K562 (cell line): ENCODE data around the gene RFX3. TPM values are rescaled to one million over a fixed set of nuclear protein-coding genes. Genes with fewer than 3 reads are reported as not detected.

Source experiments
- ATAC-seq: fragments of 200-7000 bp; cut with Tn5 transposase; 3 replicates; pipeline ENCODE4 v1.9.1; 2020; ENCODE audit warnings: moderate library complexity
- BruUV-seq: library from RNA; stranded (reverse); fragments of 400-500 nt; replicated peaks from 2 replicates; lab custom pipeline; 2021; lab: Mats Ljungman, UMichigan
- CTCF ChIA-PET: fragments of 300-600 bp; formaldehyde crosslinking; extraction: SDS; loops from one replicate; lab custom pipeline; 2021; ENCODE audit warnings: low intra/inter-chr PET ratio; lab: Yijun Ruan, JAX
- POLR2A ChIA-PET: fragments of 300-600, 350-650 bp; sonication (Branson Sonifier 250); formaldehyde crosslinking; extraction: SDS; loops from one replicate; lab custom pipeline; 2021; ENCODE audit warnings: antibody characterized with exemption, inconsistent platforms; lab: Yijun Ruan, JAX
- DNase-seq, 4 experiments: peaks; one replicate each; pipeline versions ENCODE4 v3.0.0 to v3.0.0-alpha.2; 2011 to 2018; ENCODE audit warnings: low spot score in 3 of 4, mixed read lengths in 3 of 4; ENCODE audit errors: extremely low read depth in 1 of 4
- FAIRE-seq: peaks from 2 replicates; lab custom pipeline; 2011; peaks lifted over from hg19 to GRCh38; lab: Jason Lieb, UNC
- H2AFZ ChIP-seq: 2 replicates; pipeline ENCODE4 v1.6.0; 2011; ENCODE audit warnings: low read depth, low read length, control low read depth, inconsistent platforms
- H3K27ac ChIP-seq: fragments of 200-600 bp; 3 replicates; pipeline ENCODE4 v1.8.0; 2011; ENCODE audit warnings: low read depth, mild to moderate bottlenecking, control low read depth, inconsistent platforms, low read length, moderate library complexity, mixed read lengths; ENCODE audit errors: extremely low read depth
- H3K27me3 ChIP-seq, 2 experiments: fragments of 300-600 bp in 1 of 2; 2 replicates in 1 of 2; 3 replicates in 1 of 2; pipeline versions ENCODE4 v1.6.0 to v1.8.0; 2011; ENCODE audit warnings: inconsistent platforms in 2 of 2, low read length in 2 of 2, mild to moderate bottlenecking in 1 of 2, mixed read lengths in 1 of 2, moderate library complexity in 1 of 2; ENCODE audit not compliant: control insufficient read depth in 2 of 2, insufficient read depth in 2 of 2
- H3K36me3 ChIP-seq: fragments of 300-600 bp; 3 replicates; pipeline ENCODE4 v1.8.0; 2011; ENCODE audit warnings: mild to moderate bottlenecking, low read length, inconsistent platforms; ENCODE audit not compliant: control insufficient read depth, insufficient read depth
- H3K4me1 ChIP-seq, 2 experiments: fragments of 200-600 bp in 1 of 2; replicated peaks in 1 of 2; 2 replicates in 1 of 2; 3 replicates in 1 of 2; pipeline versions ENCODE4 v1.5.1 to v1.8.0; 2011; ENCODE audit warnings: inconsistent platforms in 2 of 2, low read length in 2 of 2, mild to moderate bottlenecking in 1 of 2, mixed read lengths in 1 of 2, moderate library complexity in 1 of 2; ENCODE audit not compliant: control insufficient read depth in 2 of 2, insufficient read depth in 2 of 2
- H3K4me2 ChIP-seq: 2 replicates; pipeline ENCODE4 v1.6.1; 2011; ENCODE audit warnings: low read length, control low read depth, inconsistent platforms, mixed read lengths; ENCODE audit not compliant: insufficient read depth
- H3K4me3 ChIP-seq: fragments of 200-600 bp; sonication (generic), shearing (Covaris generic); 2 replicates; pipeline ENCODE4 v1.5.1; 2016; ENCODE audit warnings: control low read depth, inconsistent platforms
- H3K79me2 ChIP-seq: fragments of 200-600 bp; 3 replicates; pipeline ENCODE4 v1.8.0; 2011; ENCODE audit warnings: low read length, inconsistent platforms; ENCODE audit not compliant: control insufficient read depth, insufficient read depth
- H3K9ac ChIP-seq, 2 experiments: 2 replicates each; pipeline versions ENCODE4 v1.6.0 to v1.6.1; 2011; ENCODE audit warnings: low read depth in 2 of 2, low read length in 2 of 2, control low read depth in 1 of 2, inconsistent platforms in 1 of 2, mild to moderate bottlenecking in 1 of 2, mixed read lengths in 1 of 2; ENCODE audit not compliant: insufficient read depth in 1 of 2
- H3K9me1 ChIP-seq: one replicate; pipeline ENCODE4 v1.6.0; 2011; ENCODE audit warnings: inconsistent platforms, mild to moderate bottlenecking, low read length, moderate library complexity; ENCODE audit not compliant: control insufficient read depth, insufficient read depth
- H3K9me3 ChIP-seq: replicated peaks from 2 replicates; pipeline ENCODE4 v1.5.1; 2011; ENCODE audit warnings: low read depth, low read length, inconsistent platforms; ENCODE audit not compliant: control insufficient read depth, insufficient read depth
- H4K20me1 ChIP-seq: replicated peaks from 2 replicates; pipeline ENCODE4 v1.6.1; 2011; ENCODE audit warnings: low read length, inconsistent platforms, mixed read lengths; ENCODE audit not compliant: control insufficient read depth, insufficient read depth
- DNMT1 ChIP-seq: fragments of 450-650 bp; IDR thresholded peaks from 2 replicates; pipeline ENCODE4 v1.6.1; 2016; ENCODE audit warnings: antibody characterized with exemption, mild to moderate bottlenecking
- FOXP1 ChIP-seq: sonication (generic); formaldehyde crosslinking; IDR thresholded peaks from 2 replicates; pipeline ENCODE4 v1.8.0; 2022; ENCODE audit warnings: mild to moderate bottlenecking, missing genetic modification reagents
- HDAC3 ChIP-seq: fragments of 450-650 bp; IDR thresholded peaks from 2 replicates; pipeline ENCODE4 v1.6.1; 2018; ENCODE audit warnings: borderline replicate concordance, mild to moderate bottlenecking, moderate library complexity; ENCODE audit not compliant: partially characterized antibody
- NELFE ChIP-seq: IDR thresholded peaks from 2 replicates; pipeline ENCODE4 v1.6.1; 2011; ENCODE audit warnings: mild to moderate bottlenecking; ENCODE audit not compliant: insufficient read depth, insufficient read length
- POLR2AphosphoS2 ChIP-seq: IDR thresholded peaks from 2 replicates; pipeline ENCODE4 v1.6.1; 2012; ENCODE audit warnings: low read length, improper control_type of control experiment
- RBM25 ChIP-seq: fragments of 200-400 bp; formaldehyde crosslinking; IDR thresholded peaks from 2 replicates; pipeline ENCODE4 v1.6.1; 2018; ENCODE audit warnings: low read length, low read depth, moderate library complexity; ENCODE audit not compliant: severe bottlenecking
- ZNF311 ChIP-seq: fragments of 250-450 bp; sonication (Bioruptor Pico); IDR thresholded peaks from 2 replicates; pipeline ENCODE4 v1.4.0; 2020; ENCODE audit warnings: mild to moderate bottlenecking, moderate library complexity
- ZNF583 ChIP-seq: fragments of 250-450 bp; sonication (Bioruptor Pico); IDR thresholded peaks from 2 replicates; pipeline ENCODE4 v1.4.0; 2020
- WGBS: fragments of 100-300 bp; shearing (Covaris generic); methylation state at CpG from one replicate; pipeline ENCODE4 v1.1.6; 2016; ENCODE audit warnings: low coverage, mixed read lengths; ENCODE audit not compliant: insufficient coverage; ENCODE audit errors: missing lambda C conversion rate; 5-methylcytosine and 5-hydroxymethylcytosine counted together
- in situ Hi-C: fragments of 300-500 bp; cut with MboI; formaldehyde crosslinking; loops from 4 replicates; pipeline ENCODE4 v1.15.0; 2018; ENCODE audit warnings: inconsistent platforms, mixed read lengths
- intact Hi-C: fragments of 100-400 bp; cut with micrococcal nuclease; formaldehyde crosslinking; loops from 2 replicates; pipeline ENCODE4 v1.14.2; 2022
- polyA plus RNA-seq, 8 experiments: library from polyadenylated mRNA; depleted of rRNA in 4 of 8; stranded (reverse) in 5 of 8; unstranded in 3 of 8; fragments of >200 nt; fragmentation: Nextera tagmentation in 2 of 8; fragmentation: Illumina TruSeq in 1 of 8; extraction: Ambion mirVana in 2 of 8; extraction: Trizol in 1 of 8; gene quantifications; 2 replicates each; pipeline versions ENCODE4 v1.2.1 to v1.2.3, GENCODE V29; 2011 to 2014; ENCODE audit warnings: inconsistent platforms in 1 of 8, missing spikeins in 1 of 8
- total RNA-seq, 7 experiments: library from RNA; depleted of rRNA in 6 of 7; stranded (reverse); fragments of >200 nt in 6 of 7; fragmentation: Illumina TruSeq in 2 of 7; extraction: Trizol in 2 of 7; gene quantifications; 2 replicates each; pipeline versions ENCODE4 v1.2.1 to v1.2.3, GENCODE V29; 2011 to 2021; ENCODE audit warnings: low replicate concordance in 1 of 7
- TF ChIP-seq, protein P1 (sequence below): fragments of 450-650 bp; formaldehyde crosslinking; IDR thresholded peaks from 2 replicates; pipeline ENCODE4 v1.4.0; 2020; ENCODE audit warnings: mild to moderate bottlenecking, moderate library complexity
- TF ChIP-seq, protein P2 (sequence below): sonication (generic); formaldehyde crosslinking; IDR thresholded peaks from 2 replicates; pipeline ENCODE4 v1.8.0; 2022; ENCODE audit warnings: mild to moderate bottlenecking, missing genetic modification reagents

RFX3 gene
- total and polyA plus RNA-seq, 9 of the 15 experiments (the other 6 are each of a cell fraction or from before 2014, with no cell fraction given) = 0.86 to 4.9 (median 2.0) TPM

DNA sequence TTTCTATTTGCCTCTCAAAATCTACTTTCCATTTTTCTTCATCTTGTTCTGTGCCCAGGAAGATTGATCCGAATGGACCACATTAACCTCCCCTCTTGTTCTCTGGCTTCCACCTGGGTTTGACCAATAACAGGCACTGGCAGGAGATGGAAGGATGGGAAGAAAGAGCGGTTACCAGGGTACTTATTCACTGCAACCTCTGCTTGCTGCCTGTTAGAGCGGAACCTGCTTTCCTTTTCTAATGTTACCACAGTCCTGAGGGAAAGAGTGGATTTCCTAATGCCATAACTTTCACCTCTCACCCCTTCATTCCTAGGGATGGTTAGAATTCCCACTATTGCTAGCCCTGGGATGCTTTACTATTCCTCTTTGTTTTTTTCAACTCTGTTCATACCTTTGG is 262.1 kb downstream of the RFX3 start:
- H3K27ac ChIP-seq = no peak overlapping the region
- ATAC-seq (no peak), DNase-seq (no peak), FAIRE-seq (no peak)
- TF ChIP-seq ZNF311 (CRISPR knock-in tag) (no peak), HDAC3 (no peak), FOXP1 (CRISPR knock-in tag) (no peak), ZNF583 (CRISPR knock-in tag) (no peak), POLR2AphosphoS2 (no peak), DNMT1 (no peak), NELFE (no peak), RBM25 (no peak)
- TF ChIP-seq, protein P1, sequence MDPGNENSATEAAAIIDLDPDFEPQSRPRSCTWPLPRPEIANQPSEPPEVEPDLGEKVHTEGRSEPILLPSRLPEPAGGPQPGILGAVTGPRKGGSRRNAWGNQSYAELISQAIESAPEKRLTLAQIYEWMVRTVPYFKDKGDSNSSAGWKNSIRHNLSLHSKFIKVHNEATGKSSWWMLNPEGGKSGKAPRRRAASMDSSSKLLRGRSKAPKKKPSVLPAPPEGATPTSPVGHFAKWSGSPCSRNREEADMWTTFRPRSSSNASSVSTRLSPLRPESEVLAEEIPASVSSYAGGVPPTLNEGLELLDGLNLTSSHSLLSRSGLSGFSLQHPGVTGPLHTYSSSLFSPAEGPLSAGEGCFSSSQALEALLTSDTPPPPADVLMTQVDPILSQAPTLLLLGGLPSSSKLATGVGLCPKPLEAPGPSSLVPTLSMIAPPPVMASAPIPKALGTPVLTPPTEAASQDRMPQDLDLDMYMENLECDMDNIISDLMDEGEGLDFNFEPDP (CRISPR knock-in tag) = no peak
- TF ChIP-seq, protein P2, sequence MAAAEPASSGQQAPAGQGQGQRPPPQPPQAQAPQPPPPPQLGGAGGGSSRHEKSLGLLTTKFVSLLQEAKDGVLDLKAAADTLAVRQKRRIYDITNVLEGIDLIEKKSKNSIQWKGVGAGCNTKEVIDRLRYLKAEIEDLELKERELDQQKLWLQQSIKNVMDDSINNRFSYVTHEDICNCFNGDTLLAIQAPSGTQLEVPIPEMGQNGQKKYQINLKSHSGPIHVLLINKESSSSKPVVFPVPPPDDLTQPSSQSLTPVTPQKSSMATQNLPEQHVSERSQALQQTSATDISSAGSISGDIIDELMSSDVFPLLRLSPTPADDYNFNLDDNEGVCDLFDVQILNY = no peak
- no peaks in the 10 kb centered on the region for H3K9me3 ChIP-seq
- no TSS peak for BruUV-seq
- no peaks in the 10 kb centered on the region for H3K36me3 ChIP-seq
- intact Hi-C loops = no loop called here
- H3K4me1 ChIP-seq = 0 out of 5 replicates have a peak, but pooled peaks cover 0 to 2% of the 10 kb centered on the region in 2 experiments
- H3K79me2 ChIP-seq = no peaks in the 10 kb centered on the region
- CTCF ChIA-PET = no interaction called here
- in situ Hi-C loops = no loop called here
- no peak overlapping the region for H3K4me2 ChIP-seq
- H2AFZ ChIP-seq = no peak overlapping the region
- no peaks in the 10 kb centered on the region for H4K20me1 ChIP-seq
- no peaks in the 10 kb centered on the region for H3K9me1 ChIP-seq
- H3K27me3 ChIP-seq = no peaks in the 10 kb centered on the region
- H3K9ac ChIP-seq = no peak overlapping the region
- no peak overlapping the region for H3K4me3 ChIP-seq
- WGBS = 70% methylated on average over 3 of the region's 3 CpGs
- POLR2A ChIA-PET = no interaction called here
